CD4-positive, alpha-beta T cell treated with Interleukin-17A for 4 hours (primary cell): ENCODE data around the gene PHLPP2.
"Not testable (repeated sequence)": the region's sequence is repeated elsewhere in the genome, so short reads cannot be mapped to it uniquely, and the experiment has no call there.

ENCODE experiments used
- DNase-seq: peaks from one replicate; pipeline ENCODE4 v3.0.0-alpha.2; 2020; ENCODE audit warnings: mixed read lengths

Gene PHLPP2

GRCh38 chr16:71666264-71666663 lies 58.2 kb downstream of the PHLPP2 start:
- DNase-seq, result no peak

DNA sequence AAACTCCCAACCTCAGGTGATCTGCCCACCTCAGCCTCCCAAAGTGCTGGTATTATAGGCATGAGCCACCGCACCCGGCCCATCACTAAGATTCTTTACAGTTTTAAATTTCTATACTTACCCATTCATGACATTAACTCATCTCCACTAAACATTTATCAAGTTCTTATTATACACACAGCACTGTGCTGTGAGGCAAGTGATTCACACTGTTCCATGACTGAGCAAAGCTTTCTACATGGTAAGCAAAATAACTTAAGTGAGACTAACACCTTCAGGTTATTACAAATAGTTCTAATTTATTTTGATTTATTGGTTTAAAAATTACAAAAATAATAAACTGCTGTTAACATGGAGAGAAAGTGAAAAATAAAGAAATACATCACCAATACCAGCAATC lies 65.0 kb downstream of the PHLPP2 start:
- DNase-seq, result no peak

GRCh38 chr16:71658771-71659170 lies 65.7 kb downstream of the PHLPP2 start:
- no peak for DNase-seq

DNA sequence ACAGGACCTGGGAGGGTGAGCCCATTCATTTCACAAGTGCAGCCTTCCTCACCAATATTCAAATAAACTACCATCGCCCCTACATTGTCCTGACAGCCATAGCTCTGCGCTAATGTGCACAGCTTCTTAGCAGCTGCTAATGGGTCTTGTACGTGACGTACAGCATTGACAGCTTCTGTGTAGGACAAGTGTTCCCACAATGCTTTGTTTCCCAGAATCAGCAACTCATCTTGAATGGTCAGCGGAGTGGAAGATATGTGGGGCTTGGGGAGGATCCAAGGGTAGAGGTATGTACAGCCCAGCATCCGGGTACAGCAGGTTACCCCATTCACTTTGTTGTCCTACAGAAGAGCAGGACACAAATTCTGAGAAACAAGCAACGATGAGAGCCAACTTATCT lies 74.8 kb downstream of the PHLPP2 start:
- no peak for DNase-seq

GRCh38 chr16:71648921-71649320 lies 75.6 kb downstream of the PHLPP2 start:
- DNase-seq, result no peak

- DNase-seq, result no peak
Observed at GRCh38 chr16:71648162-71648561, 76.3 kb downstream of the PHLPP2 start.

- no peak for DNase-seq
Observed at GRCh38 chr16:71647391-71647790, 77.1 kb downstream of the PHLPP2 start.

DNA sequence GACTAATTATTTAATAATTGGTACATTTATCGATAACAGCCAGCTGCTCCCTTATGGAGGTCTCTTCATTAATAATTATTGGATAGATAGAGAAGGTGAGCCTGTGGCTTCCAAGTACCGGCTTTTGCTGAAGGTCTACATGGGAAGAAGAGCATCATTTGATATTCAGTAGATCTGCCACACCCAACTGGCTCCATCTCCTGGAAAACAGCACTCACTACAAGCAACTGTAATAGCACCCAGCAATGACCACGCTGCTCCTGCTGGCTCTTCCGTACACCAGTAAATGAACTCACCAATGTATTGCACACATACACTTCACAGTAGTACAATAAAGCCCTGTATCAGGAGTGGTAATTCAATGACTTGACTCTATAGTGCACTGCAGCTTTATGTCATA lies 79.1 kb downstream of the PHLPP2 start:
- DNase-seq, result peak; percentile 7

GRCh38 chr16:71637398-71637797 lies 87.1 kb downstream of the PHLPP2 start:
- no peak for DNase-seq

GRCh38 chr16:71635632-71636031 lies 88.9 kb downstream of the PHLPP2 start:
- DNase-seq, result no peak

DNA sequence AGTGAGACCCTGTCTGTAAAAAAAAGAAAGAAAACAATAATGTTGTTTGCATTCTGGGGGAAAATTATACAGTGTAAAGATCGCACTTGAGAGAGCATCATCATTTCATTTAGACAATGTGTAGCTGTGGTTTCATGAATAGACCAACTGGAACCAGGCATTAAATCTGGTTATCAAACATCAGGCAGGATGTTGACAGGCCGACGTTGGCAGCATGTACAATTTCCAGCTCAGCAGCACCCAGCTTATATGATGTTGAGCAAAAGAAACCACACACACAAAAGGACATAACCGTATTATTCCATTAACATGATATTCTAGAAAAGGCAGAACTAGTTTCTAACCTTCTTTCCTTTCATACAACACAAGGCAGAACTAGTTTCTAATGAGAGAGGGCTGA lies 92.7 kb downstream of the PHLPP2 start:
- no peak for DNase-seq

DNA sequence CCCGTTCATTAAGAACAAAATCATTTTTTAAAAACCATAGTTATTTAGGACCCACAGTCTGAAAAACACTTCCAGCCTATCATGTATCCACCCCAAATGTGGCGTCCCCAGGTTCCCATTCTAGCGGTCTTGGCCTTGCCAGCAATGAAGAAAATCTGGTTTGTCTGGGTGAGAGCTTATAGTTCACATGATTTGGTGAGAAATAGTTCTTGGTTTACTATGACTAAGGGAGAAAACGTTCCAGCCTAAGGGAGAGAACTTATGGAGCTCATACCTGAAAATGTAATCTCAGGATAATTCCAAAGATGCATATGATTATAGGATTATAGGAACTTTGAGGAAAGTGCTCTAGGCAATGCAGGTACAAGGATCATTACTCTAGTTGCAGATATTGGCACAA lies 93.7 kb downstream of the PHLPP2 start:
- DNase-seq, result no peak

GRCh38 chr16:71629278-71630016 lies 95.1 kb downstream of the PHLPP2 start:
- no peak for DNase-seq

DNA sequence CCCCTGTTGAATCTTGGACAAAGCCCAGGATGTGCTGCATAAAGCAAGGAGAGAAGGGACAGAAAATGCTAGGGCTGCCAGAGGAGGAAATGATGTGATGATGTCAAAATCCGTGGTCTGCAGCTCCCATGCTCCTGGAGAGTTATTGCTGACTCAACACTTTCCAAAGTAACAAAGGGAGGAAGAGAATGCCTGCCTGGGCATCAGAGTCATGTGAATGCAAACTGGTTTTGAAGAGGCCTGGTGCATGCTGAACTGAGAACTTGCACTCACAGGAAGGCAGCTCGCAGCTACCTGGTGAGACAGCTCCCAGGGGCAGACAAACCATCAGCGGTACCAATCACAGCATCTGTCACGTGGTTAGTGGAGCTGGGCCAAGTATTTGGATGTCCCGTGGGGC lies 95.7 kb downstream of the PHLPP2 start:
- DNase-seq, result no peak

GRCh38 chr16:71627731-71628181 lies 96.7 kb downstream of the PHLPP2 start:
- no peak for DNase-seq

GRCh38 chr16:71626858-71627213 lies 97.7 kb downstream of the PHLPP2 start:
- no peak for DNase-seq

GRCh38 chr16:71626018-71626857 lies 98.3 kb downstream of the PHLPP2 start, which contains the start of gene MARVELD3:
MARVELD3 (plus strand) TSS chr16:71626184; CDS start chr16:71626230, 46 bp downstream.
- peak; percentile 44 for DNase-seq

GRCh38 chr16:71625113-71625850 lies 99.2 kb downstream of the PHLPP2 start:
- DNase-seq, result no peak

GRCh38 chr16:71623597-71623996 lies 100.9 kb downstream of the PHLPP2 start:
- DNase-seq, result no peak

- no peak for DNase-seq
Observed at GRCh38 chr16:71622088-71622487, 102.4 kb downstream of the PHLPP2 start.

- no peak for DNase-seq
Observed at GRCh38 chr16:71618429-71618828, 106.1 kb downstream of the PHLPP2 start.

DNA sequence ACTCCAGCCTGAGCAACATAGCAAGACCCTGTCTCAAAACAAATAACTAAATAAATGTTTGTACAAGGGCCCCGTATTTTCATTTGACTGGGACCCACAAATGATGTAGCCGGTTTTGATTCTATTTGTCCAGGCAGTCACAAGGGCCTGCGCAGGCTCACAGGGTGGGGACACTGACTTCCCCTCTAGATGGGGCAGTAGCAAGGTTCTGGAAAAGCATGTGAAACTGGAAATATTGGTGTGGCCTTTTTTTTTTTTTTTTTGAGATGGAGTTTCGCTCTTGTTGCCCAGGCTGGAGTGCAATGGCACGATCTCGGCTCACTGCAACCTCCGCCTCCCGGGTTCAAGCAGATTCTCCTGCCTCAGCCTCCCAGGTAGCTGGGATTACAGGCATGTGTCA lies 109.5 kb downstream of the PHLPP2 start:
- not testable (repeated sequence) for DNase-seq
